GM19035 (cell line): ENCODE results near the gene TRUB2.
A peak's percentile ranks its signal among the peaks of the same experiment; 100 is the strongest.

Experiments used
- ATAC-seq: cut with Tn5 transposase; IDR thresholded peaks from one replicate; pipeline ENCODE4 v1.9.1; 2021; ENCODE audit not compliant: unreplicated experiment

The TRUB2 gene

GRCh38 chr9:128322404-128323211 is at the start of gene TRUB2, which contains the start of gene COQ4:
Gene TRUB2, minus strand, starts transcription at chr9:128322447. Its CDS starts 39 bp downstream, at chr9:128322408.
Gene COQ4, plus strand, starts transcription at chr9:128322839. Its CDS starts 20 bp downstream, at chr9:128322859.
- peak; percentile 89 for ATAC-seq

- no peak for ATAC-seq
Observed at GRCh38 chr9:128371630-128372117, 49.4 kb upstream of the TRUB2 start.

- ATAC-seq: peak; percentile 87
Observed at GRCh38 chr9:128370752-128371629, 48.7 kb upstream of the TRUB2 start, which contains the start of gene URM1. Gene URM1, plus strand, starts transcription at chr9:128371374. Its CDS starts 7 bp downstream, at chr9:128371381.

- ATAC-seq: no peak
Observed at GRCh38 chr9:128370367-128370751, 48.1 kb upstream of the TRUB2 start.

- ATAC-seq: no peak
Observed at GRCh38 chr9:128369024-128369706, 46.9 kb upstream of the TRUB2 start.

- no peak for ATAC-seq
Observed at GRCh38 chr9:128365525-128365924, 43.3 kb upstream of the TRUB2 start.

- no peak for ATAC-seq
Observed at GRCh38 chr9:128362774-128363173, 40.5 kb upstream of the TRUB2 start.

- ATAC-seq: peak; percentile 79
Observed at GRCh38 chr9:128361986-128362646, 39.9 kb upstream of the TRUB2 start.

GRCh38 chr9:128361296-128361985 is 39.2 kb upstream of the TRUB2 start:
- no peak for ATAC-seq

- no peak for ATAC-seq
Observed at GRCh38 chr9:128360826-128361225, 38.6 kb upstream of the TRUB2 start.

- no peak for ATAC-seq
Observed at GRCh38 chr9:128358861-128359260, 36.6 kb upstream of the TRUB2 start.

- no peak for ATAC-seq
Observed at GRCh38 chr9:128358090-128358489, 35.8 kb upstream of the TRUB2 start.

- ATAC-seq: no peak
Observed at GRCh38 chr9:128355451-128355850, 33.2 kb upstream of the TRUB2 start.

GRCh38 chr9:128349772-128350171 is 27.5 kb upstream of the TRUB2 start:
- no peak for ATAC-seq

GRCh38 chr9:128349125-128349524 is 26.9 kb upstream of the TRUB2 start:
- no peak for ATAC-seq

GRCh38 chr9:128344931-128345605 is 22.8 kb upstream of the TRUB2 start:
- no peak for ATAC-seq

GRCh38 chr9:128343855-128344254 is 21.6 kb upstream of the TRUB2 start:
- no peak for ATAC-seq

- ATAC-seq: no peak
Observed at GRCh38 chr9:128342971-128343680, 20.9 kb upstream of the TRUB2 start.

GRCh38 chr9:128341435-128341849 is 19.2 kb upstream of the TRUB2 start:
- no peak for ATAC-seq
